D721Med (cell line): Measurements from ENCODE around the gene MTMR10.

Experiments
- DNase-seq: peaks from one replicate; pipeline ENCODE4 v3.0.0; 2011; ENCODE audit warnings: low spot score; ENCODE audit not compliant: insufficient read length
- FAIRE-seq: peaks from 2 replicates; lab custom pipeline; 2011; peaks lifted over from hg19 to GRCh38; lab: Jason Lieb, UNC
- CTCF ChIP-seq: IDR thresholded peaks from 2 replicates; pipeline ENCODE4 v1.5.1; 2012; ENCODE audit warnings: mild to moderate bottlenecking, control low read depth; ENCODE audit not compliant: insufficient read depth; ENCODE audit errors: missing control alignments

MTMR10 gene

GRCh38 chr15:30943654-30944335 lies 47.6 kb downstream of the MTMR10 start:
- TF ChIP-seq CTCF: no peak
- no peak for FAIRE-seq
- no peak for DNase-seq

- DNase-seq: no peak
- no peak for TF ChIP-seq CTCF
- FAIRE-seq: no peak
Observed at GRCh38 chr15:30941520-30941919, 49.9 kb downstream of the MTMR10 start.

- no peak for FAIRE-seq
Observed at GRCh38 chr15:30940359-30940758, 51.1 kb downstream of the MTMR10 start.

GRCh38 chr15:30939161-30939560 lies 52.3 kb downstream of the MTMR10 start:
- DNase-seq: no peak
- no peak for FAIRE-seq
- no peak for TF ChIP-seq CTCF

More at GRCh38 chr15:30940359-30940758, 51.1 kb downstream of the MTMR10 start:
- DNase-seq: no peak
- TF ChIP-seq CTCF: no peak

GRCh38 chr15:30933293-30933692 lies 58.1 kb downstream of the MTMR10 start:
- DNase-seq (no peak), FAIRE-seq (no peak)
- TF ChIP-seq CTCF: no peak

- no peak for FAIRE-seq
- DNase-seq: no peak
- no peak for TF ChIP-seq CTCF
Observed at GRCh38 chr15:30930422-30930821, 61.0 kb downstream of the MTMR10 start.

- TF ChIP-seq CTCF: no peak
- DNase-seq: no peak
- no peak for FAIRE-seq
Observed at GRCh38 chr15:30929982-30930381, 61.4 kb downstream of the MTMR10 start.
